SH-SY5Y (cell line): ENCODE results near the gene HTR3B.

Experiments
- GATA2 ChIP-seq: IDR thresholded peaks from 2 replicates; pipeline ENCODE4 v1.6.1; 2011; ENCODE audit warnings: mild to moderate bottlenecking, low read depth, low read length
- GATA3 ChIP-seq: IDR thresholded peaks from 2 replicates; pipeline ENCODE4 v1.6.1; 2011; ENCODE audit warnings: low read depth, mild to moderate bottlenecking, low read length, moderate library complexity

DNA sequence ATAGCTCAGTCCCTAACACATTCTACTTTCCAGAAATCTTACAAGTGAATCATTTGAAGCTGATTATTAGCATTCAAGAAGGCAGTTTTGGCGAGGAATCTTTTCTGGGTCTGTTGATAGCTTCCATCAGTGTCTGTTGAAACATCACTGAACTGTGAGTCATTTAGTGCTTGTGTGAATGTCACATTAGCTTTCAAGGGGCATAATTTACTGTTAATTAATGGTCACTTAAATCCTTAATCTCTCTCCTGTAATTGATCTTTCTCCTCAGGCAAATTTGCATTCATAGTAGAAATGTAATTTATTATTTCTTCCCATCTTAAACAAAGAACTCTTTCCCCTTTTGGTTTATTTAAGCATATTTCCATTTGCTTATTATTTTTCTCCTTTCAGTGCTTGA is 2.6 kb downstream of the HTR3B start:
- TF ChIP-seq GATA2 (no peak), GATA3 (no peak)
